SU-DHL-6 (cell line): ENCODE data around the gene C7.

Source experiments
- CTCF ChIP-seq: fragments of 200-600 bp; sonication (generic); IDR thresholded peaks from one replicate; pipeline ENCODE4 v1.5.1; 2017; ENCODE audit warnings: antibody characterized with exemption, mild to moderate bottlenecking, low read length, moderate library complexity; ENCODE audit not compliant: insufficient read depth, poor library complexity, severe bottlenecking
- EZH2phosphoT487 ChIP-seq: fragments of 200-600 bp; sonication (generic), shearing (Covaris generic); conservative IDR thresholded peaks from 2 replicates; pipeline ENCODE4 v1.6.1; 2018; ENCODE audit warnings: mild to moderate bottlenecking, antibody characterized with exemption, low read length, moderate library complexity, mixed read lengths

GRCh38 chr5:41003670-41004376 is 94.5 kb downstream of the C7 start:
- TF ChIP-seq CTCF (no peak), EZH2phosphoT487 (no peak)
